CD4-positive, alpha-beta T cell treated with Interleukin-6 for 4 hours (primary cell): Measurements from ENCODE around the gene TBCD.

Experiments
- DNase-seq: peaks from one replicate; pipeline ENCODE4 v3.0.0-alpha.2; 2020; ENCODE audit warnings: mixed read lengths

Gene TBCD

DNA sequence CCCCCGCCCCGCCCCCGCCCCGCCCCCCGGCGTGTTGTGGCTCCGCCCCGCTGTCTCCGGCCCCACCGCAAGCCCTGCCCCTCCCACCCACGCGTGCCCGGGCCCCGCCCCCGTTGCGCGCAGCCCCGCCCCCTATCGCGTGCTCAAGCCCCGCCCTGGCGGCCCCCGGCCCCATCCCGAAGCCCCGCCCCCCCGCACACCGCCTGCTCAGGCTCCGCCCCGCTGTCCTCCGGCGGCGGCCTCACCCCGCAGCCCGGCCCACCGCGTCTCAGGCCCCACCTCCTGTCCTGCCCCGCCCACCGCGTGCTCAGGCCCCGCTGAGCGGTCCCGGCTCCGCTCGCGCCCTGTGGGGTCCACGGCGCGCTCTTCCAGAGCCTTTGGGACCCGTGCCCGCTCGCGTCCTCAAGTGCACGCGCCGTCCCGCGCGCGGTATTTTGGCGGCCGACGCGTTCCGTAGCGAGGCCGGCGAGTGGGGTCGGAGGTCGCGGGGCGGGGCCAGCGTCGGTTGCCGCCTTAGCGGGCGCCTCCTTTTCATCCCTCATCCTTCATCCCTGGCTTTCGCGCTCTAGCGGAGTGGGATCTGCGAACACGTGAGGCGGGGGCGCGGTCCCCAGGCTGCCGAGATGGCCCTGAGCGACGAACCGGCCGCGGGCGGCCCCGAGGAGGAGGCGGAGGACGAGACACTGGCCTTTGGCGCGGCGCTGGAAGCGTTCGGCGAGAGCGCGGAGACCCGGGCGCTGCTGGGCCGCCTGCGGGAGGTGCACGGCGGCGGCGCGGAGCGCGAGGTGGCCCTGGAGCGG is at the start of gene TBCD:
TSS of gene TBCD (plus strand) at position 495 of the 800 bp plus-strand sequence. CDS start at position 624, 129 bp downstream.
- peak; percentile 93 for DNase-seq

DNA sequence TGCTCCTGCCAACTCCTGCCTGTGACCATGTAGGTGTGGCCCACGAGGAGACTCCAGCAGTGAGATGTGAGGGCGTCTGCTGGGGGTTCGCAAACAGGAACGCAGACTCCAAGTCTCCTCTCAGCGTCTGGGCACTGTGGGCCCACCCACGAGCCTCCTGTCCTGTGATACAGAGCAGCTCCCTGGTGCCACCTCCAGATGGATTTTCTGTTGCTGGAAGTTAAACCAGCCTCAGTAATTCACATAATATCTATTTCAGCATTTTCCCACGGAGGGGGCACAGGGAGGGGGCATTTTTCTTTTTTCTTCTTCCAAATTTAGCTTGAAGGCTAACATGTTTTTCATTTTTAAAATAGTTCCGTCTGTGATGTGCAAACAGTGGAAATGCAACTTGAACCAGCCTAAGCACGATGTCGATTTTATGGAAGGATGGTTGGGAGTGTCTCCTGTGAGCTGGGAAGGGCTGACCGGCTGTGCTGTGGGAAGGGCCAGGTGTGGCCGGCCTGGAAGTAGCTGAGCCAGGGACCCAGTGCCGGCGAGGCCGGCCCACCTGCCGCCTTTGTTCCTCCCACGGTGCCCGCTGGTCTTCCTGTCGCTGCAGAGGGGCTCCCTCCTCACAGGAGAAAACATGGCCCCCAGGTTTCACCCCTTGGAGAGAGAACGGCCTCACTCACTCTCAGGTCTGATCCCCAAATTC is 49.5 kb upstream of the TBCD start:
- DNase-seq, result no peak

DNA sequence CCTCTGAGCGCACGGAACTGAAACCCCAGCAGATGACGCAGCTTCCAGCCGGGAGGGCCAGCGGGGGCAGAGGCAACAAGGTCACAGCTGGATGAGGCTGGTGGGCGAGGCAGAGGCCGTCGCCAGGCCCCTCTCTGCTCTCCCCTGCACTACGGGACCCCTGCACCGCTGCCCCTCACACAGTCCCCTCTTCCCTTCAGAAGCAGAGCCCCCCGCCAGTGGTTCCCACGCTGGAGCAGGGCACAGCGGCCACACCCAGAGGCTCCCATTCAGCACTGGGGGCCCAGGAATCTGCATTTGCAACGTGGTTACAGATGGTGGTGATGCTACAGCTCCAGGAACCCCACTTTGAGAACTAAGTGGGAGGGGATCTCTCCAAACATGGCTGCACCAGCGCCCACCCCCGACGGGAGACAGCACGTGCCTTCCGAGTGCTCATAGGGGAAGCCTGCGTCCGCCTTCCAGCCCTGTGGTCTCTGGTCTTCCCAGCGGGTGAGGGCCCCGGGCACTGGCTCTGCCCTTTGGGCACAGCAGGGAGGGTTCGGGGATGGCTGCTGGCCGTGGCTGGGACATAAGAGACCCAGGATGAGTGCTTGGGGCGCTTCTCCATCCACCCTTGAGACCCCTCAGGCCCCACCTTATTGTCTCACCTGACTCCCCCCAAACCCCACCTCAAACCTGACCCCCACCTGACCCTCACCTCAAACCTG is 48.7 kb upstream of the TBCD start:
- no peak for DNase-seq

DNA sequence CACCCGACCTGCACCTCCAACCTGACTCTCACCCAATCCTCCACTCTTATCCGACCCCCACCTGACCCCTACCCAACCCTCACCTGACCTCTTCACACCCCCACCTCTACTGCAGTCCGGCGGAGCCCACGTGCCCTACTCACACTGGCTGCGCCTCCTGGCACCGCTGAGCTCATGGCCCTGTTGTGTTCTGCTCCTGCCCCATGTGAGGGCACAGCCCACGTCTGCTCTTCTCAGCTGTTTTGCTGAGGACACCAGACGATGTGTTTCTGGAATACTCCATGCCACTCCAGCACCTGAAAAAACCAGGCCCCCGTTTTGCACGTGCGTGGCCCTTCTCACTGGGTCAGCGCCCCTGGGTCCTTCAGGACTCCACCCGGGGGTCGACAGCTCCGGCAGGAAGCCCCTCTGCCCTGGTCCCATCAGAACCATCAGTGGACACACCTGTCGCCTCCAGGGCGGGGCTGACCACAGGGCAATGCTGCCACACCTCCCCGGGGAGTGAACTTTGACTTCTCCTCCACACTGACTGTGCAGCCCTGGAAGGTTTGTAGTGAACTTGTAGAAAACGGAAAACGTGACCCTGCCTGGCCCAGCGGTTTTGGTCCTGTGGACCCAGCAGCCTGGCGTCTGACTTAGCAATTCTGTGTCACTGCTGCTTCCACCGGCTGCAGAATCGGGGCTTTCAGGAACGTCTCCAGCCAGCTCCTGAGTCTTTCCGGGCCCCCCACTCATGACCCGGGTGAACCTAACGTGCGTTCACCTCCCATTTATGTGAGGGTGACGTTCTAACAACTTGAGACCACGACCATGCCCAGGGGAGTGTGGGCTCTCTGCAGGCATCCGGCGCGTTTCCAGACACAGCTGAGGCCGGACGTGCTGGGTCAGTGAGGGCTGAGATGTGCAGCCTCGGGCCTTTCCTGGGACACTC is 47.7 kb upstream of the TBCD start:
- no peak for DNase-seq

DNA sequence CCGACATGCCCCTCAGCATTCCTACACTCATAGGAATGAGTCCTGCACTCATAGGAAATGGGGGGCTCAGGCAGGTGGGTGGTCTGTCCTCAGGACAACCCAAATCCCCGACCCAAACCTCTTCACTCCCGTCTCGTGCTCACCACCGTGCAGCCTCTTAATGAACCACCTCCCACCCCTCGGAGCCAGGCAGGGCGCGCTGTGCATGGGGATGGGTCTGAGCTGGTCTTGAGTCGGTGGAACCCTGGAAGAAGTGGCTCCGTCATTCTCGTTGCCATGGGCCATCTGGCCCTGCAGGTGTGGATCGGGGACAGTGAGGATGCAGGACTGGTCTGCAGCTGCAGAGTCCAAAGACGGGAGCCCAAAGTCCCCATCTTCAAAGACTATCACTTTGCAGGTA is 47.0 kb upstream of the TBCD start:
- no peak for DNase-seq

DNA sequence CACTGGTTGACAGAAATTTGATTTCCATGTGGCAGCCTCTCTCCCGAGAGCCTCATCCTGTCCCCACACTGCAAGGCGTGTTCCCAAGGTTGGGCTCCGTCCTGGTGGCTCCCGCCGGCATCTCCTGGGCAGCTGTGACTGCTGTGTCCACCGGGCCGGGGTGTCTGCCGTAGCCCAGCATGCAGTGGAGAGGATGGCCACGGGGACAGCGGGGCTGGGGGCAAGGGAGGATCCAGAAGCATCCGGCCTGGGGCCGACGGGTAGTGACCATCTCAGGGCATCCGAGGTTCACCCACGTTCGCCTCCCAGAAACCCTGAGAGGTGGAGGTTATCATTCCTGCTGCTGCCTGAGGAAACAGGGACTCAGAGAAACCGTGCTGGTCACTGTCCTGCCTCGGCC is 46.1 kb upstream of the TBCD start:
- DNase-seq, result no peak

DNA sequence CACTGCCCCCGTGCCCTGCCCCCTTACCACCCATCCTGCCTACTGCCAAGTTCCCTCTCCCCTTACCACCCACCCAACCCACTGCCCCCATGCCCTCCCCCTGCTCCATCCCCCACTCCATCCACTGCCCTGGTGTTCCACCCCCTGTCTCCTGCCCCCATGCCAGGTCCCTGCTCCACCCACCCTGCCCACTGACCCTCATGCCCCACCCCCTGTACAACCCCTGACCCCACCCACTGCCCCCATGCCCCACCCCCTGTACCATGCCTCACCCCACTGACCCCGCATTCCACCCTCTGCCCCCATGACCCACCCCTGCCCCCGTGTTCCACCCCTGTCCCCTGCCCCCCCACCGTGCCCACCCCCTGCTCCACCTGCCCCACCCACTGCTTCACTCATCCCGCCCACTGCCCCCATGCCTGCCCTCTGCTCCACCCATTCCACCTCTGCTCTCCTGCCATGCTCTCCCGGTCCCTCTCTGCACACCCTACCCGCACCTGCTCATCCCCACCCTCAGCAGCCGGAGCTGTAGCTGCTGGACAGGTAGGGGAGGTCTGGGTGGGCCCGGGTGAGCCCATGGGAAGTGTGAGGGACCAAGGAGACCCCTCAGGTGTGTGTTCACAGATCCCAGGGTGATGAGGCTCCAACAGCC is 42.7 kb upstream of the TBCD start:
- DNase-seq, result no peak

DNA sequence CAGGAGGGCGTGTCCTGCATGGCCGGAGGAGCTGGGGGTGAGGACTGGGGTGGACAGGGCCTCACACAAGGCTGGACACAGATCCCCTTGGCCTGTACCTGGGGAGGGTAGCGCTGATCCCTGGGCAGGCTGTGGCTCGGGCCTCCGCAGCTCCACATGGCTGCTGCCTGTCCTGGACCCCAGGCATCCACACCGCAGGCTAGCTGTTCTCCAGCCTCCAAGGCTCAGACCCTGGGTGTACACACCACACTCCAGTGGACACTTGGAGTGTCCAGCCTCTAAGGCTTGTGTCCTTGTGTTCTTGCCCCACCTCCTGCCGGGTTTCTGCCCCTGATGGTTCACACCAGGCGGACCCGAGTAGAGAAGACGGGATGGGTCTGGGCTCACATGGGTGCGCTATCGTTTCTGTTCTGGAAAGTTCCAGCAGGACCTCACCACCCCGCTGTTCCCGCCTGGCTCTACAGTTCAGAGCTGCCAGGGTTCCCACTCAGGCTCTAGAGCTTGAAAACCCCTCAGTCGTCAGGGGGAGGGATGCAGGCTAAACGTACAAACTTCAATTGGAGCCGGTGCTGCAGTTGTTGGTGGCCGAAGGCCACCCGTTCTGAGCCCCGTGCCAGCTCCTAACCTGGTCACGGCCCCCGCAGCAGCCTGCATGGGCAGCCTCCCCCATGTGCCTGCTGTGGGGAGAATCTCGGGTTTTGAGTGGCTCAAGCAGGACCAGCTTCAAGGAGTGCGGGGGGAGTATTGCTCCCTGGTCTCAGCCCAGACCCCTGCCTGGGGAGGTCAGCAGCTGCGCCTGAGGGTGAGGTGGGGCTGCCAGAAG is 42.0 kb upstream of the TBCD start:
- no peak for DNase-seq

DNA sequence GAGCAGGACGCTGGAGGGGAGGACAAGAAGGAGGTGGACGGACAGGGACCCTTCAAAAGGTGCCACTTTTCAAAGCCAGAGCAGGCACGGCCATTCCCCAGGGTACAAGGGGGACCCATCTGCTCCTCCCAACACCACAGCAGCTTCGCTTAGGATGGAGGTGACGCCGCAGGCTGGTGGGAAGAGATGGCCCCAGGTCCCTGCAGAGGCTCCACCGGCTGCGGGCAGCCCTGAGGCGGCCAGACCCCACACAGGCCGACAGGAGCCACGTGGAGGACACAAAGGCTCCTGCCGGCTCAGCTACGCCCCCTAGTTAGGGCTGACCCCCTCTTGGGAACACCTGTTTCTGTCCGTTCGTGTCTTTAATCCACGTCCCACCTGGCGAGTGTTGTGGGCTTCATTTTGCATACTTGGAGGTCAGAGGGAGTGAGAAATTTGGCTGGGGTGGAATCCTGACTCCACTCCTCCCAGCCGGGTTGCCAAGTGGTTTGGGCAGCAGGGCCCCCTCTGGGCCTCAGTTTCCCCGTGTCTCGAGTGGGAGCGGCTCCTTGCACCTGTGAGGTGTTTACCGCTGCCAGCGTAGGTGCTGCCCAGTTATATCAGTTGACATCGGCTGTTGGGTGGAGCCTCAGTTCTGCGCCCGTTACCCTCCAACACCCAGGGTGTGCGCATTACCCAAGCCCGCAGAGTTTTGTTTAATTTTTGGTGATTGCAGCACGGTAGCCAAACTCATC is 41.2 kb upstream of the TBCD start:
- no peak for DNase-seq

DNA sequence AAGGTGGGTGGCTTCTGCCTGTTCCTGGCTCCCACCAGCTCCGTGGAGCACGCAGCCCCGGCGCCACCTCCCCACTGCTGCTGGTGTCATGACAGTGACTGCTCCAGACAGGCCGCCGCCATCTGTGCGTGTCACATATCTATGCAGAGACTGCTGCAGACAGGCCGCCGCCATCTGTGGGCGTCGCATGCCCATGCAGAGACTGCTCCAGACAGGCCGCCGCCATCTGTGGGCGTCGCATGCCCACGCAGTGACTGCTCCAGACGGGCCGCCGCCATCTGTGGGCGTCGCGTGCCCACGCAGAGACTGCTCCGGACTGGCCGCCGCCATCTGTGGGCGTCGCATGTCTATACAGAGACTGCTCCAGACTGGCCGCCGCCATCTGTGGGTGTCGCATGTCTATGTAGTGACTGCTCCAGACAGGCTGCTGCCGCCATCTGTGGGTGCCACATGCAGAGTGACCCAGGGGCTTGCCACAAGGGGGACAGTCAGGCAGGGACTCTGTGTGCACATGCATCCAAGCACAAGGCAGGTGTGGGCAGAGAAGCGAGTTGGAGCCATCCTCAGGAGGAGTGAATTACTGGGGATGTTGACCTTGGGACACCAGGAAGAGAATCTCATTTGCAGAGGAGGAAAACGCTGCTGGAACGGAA is 38.7 kb upstream of the TBCD start:
- DNase-seq, result no peak

DNA sequence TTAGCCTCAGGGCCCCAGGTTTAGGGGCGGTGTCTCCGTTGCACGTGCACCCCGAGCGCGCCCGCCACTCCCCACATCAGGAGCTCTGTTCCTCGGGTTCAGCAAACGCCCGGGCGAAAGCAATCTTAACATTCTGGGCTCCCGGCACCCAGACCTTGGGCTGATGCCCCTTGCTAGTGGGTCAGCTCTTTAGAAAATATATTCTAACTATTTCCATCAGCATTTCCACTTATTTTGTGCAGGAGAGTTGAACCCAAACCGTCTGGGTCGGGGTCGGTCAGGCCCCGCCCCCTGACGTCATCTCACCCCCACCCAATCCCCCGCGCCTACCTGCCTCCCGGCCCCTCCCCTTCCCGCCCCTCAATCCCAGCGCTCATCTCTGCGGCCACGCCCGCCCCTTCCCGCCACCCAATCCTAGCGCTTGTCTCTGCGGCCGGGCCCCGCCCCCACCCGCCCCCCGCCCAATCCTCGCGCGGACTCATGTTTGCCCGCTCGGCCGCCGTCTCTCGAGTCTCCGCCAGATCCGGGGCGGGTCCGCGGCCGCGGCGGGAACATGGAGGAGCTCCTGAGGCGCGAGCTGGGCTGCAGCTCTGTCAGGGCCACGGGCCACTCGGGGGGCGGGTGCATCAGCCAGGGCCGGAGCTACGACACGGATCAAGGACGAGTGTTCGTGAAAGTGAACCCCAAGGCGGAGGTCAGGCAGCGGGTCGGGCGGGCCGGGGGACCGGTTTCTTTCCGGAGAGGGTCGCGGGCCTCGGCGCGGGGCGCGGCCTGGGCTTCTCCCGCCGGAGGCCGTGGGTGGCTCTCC is 35.5 kb upstream of the TBCD start, which contains the start of gene FN3KRP:
TSS of gene FN3KRP (plus strand) at position 504 of the 808 bp plus-strand sequence. CDS start at position 554, 50 bp downstream.
- peak; percentile 99 for DNase-seq

DNA sequence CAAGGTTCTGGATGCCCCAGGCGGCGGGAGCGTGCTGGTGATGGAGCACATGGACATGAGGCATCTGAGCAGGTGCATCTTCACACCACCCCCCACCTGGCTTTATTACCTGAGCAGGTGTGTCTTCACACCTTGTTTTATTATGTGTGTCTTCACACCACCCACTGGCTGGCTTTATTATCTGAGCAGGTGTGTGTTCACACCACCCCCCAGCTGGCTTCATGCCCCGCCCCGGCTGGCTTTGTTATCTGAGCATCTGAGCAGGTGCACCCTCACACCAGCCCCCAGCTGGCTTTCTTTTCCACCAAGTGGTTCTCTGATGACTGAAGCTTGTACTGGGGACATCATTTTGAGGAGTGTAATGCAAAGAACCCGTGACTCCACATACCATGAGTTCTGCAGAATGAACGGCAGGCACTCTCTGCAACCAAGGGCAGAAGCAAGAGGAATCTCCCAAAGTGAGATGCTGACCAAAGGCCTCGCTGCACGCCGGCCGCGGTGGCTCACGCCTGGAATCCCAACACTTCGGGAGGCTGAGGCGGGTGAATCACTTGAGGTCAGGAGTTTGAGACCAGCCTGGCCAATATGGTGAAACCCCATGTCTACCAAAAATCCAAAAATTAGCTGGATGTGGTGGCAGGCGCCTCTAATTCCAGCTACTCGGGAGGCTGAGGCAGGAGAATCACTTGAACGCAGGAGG is 32.7 kb upstream of the TBCD start:
- DNase-seq, result no peak

DNA sequence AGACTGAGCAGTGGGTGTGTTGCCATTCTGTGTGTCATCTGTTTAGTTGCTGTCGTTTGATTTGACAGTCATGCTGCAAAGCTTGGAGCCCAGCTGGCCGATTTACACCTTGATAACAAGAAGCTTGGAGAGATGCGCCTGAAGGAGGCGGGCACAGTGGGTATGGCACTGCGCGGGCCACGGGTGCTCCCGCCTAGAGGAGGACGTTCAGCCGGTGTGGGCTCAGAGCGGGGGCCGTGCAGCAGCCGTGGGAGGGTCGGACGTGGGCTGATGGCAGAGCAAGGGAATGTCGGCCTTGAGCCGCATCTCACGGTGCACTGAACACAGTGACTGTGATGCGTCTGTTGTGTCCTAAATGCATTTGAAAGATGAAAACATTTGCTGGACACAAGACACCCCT is 31.7 kb upstream of the TBCD start:
- DNase-seq, result no peak

DNA sequence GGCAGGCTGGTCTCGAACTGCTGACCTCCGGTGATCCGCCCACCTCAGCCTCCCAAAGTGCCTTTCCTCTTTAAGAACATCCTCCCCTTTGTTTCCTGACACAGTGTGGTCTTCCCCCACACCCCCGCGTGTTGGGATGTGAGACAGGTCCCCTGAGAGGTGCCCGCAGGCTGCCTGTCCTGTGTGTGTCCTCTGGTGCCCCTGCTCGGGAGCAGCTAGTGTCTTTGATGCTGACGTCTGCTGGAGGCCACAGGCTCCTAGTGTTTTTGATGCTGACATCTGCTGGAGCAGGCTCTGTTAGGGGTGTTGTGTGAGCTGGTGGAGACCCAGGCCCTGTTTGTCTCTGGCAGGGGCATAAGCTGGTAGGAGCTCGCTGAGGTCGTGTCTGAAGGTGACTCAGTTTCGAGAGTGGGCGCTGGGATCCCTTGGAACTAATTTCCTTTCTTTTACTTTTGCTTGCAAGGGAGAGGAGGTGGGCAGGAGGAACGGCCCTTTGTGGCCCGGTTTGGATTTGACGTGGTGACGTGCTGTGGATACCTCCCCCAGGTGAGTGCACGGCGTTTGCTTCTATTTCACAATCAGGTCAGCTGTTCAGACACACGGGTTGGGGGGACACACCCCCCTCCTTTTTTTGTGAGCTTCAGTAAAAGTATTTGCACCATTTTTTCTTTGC is 29.4 kb upstream of the TBCD start:
- no peak for DNase-seq

DNA sequence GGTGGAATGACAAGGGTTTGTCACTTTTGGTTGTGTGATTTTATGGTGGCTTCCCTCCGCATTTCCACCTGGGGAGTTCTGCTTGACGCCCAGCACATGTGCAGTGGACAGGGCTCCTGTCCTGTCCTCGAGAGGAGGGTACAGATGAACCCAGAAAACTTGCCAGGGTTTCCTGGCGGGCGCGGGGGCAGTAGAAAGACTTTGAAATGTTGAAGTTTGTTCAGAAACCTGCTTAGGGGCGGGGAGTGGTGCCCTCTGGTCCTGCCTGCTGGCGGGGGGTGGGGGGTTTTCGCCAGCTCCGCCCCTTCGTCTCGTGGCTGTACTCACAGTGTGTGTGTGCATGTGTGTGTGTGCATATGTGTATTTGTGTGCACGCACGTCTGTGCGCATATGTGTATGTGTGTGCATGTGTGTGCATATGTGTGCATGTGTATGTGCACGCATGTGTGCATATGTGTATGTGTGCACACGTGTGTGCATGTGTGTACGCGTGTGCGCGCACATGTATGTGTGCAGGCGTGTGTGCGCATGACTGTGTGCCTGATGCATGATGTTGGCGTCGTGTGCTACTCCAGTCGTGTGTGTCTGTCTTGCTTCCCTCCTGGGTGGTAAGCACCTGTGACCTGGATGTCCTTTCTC is 28.6 kb upstream of the TBCD start:
- no peak for DNase-seq

DNA sequence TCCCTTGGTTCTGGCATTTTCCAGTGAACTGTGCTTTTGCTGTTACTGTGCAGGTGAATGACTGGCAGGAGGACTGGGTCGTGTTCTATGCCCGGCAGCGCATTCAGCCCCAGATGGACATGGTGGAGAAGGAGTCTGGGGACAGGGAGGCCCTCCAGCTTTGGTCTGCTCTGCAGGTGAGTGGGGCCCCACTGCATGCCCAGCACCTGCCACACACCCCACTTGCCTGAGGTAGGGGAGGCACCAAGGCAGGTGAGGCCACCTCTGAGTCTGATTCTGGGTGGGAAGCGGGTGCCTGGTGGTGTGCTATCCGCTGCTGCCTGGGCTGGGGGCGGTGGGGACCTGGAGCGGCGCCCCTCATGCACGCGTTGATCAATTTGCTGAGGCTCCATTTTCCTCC is 25.4 kb upstream of the TBCD start:
- no peak for DNase-seq
